HG03432 (cell line): Measurements from ENCODE around the gene RPS27L.
"Not testable (repeated sequence)": the region's sequence is repeated elsewhere in the genome, so short reads cannot be mapped to it uniquely, and the experiment has no call there.

Experiments
- ATAC-seq: cut with Tn5 transposase; IDR thresholded peaks from one replicate; pipeline ENCODE4 v1.9.1; 2021; ENCODE audit warnings: mild to moderate bottlenecking, moderate library complexity; ENCODE audit not compliant: unreplicated experiment

The RPS27L gene

GRCh38 chr15:63145426-63145825, 11.9 kb downstream of the RPS27L start:
- ATAC-seq, result no peak

GRCh38 chr15:63140936-63141335, 16.3 kb downstream of the RPS27L start:
- ATAC-seq, result no peak

- no peak for ATAC-seq
Measured at GRCh38 chr15:63136742-63137141, 20.5 kb downstream of the RPS27L start.

GRCh38 chr15:63135804-63136203, 21.5 kb downstream of the RPS27L start:
- no peak for ATAC-seq

- ATAC-seq, result no peak
Measured at GRCh38 chr15:63135281-63135680, 22.0 kb downstream of the RPS27L start.

GRCh38 chr15:63134245-63134985, 22.9 kb downstream of the RPS27L start:
- ATAC-seq, result no peak

GRCh38 chr15:63133786-63134185, 23.5 kb downstream of the RPS27L start:
- no peak for ATAC-seq

- ATAC-seq, result no peak
Measured at GRCh38 chr15:63126726-63127125, 30.6 kb downstream of the RPS27L start.

- ATAC-seq, result no peak
Measured at GRCh38 chr15:63124506-63124905, 32.8 kb downstream of the RPS27L start.

- peak; percentile 88 for ATAC-seq
Measured at GRCh38 chr15:63122002-63122875, 35.0 kb downstream of the RPS27L start.

- peak; percentile 81 for ATAC-seq
Measured at GRCh38 chr15:63121382-63122001, 35.8 kb downstream of the RPS27L start, which contains the start of gene LACTB. Gene LACTB, plus strand, starts transcription at chr15:63121861. Its CDS starts 11 bp downstream, at chr15:63121872.

GRCh38 chr15:63118854-63119253, 38.4 kb downstream of the RPS27L start:
- ATAC-seq, result no peak

GRCh38 chr15:63114465-63114864, 42.8 kb downstream of the RPS27L start:
- no peak for ATAC-seq

GRCh38 chr15:63112871-63113270, 44.4 kb downstream of the RPS27L start:
- ATAC-seq, result no peak

- no peak for ATAC-seq
Measured at GRCh38 chr15:63111481-63111880, 45.8 kb downstream of the RPS27L start.

- ATAC-seq, result no peak
Measured at GRCh38 chr15:63110428-63111026, 46.8 kb downstream of the RPS27L start.

- no peak for ATAC-seq
Measured at GRCh38 chr15:63109920-63110319, 47.4 kb downstream of the RPS27L start.

- no peak for ATAC-seq
Measured at GRCh38 chr15:63109498-63109897, 47.8 kb downstream of the RPS27L start.

GRCh38 chr15:63107895-63108546, 49.3 kb downstream of the RPS27L start:
- no peak for ATAC-seq

GRCh38 chr15:63105354-63105753, 51.9 kb downstream of the RPS27L start:
- not testable (repeated sequence) for ATAC-seq

GRCh38 chr15:63104727-63105126, 52.5 kb downstream of the RPS27L start:
- no peak for ATAC-seq
